ENCODE measurements around the gene TSTD2.

Gene TSTD2

DNA sequence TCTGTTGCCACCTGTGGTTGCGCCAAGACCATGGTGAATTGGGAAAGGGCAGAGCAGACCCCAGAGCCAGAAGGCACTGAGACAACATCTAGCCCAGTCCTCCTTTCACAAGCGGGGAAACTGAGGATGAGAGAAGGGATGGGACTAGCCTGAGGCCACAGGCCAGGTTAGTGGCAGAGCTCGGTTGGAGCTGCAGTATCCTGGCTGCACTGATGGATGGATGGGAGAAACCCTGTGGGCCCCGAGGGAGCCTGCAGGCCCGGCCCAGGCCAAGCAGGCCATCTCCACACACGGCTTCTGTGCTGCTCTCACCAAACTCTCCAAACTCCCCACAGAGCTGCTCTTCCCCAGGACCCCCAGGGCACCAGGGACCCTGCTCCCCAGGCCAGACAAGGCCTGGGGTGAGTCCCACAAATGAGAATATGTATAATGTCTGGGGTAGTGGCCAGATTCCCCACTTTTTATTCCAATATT, 60.2 kb downstream of the TSTD2 start:
- no peak overlapping the region for H3K4me3 ChIP-seq (ENCODE audit: control insufficient read depth, low read depth, low read length)
- DNase-seq (ENCODE audit: low read depth), result no peak
- TF ChIP-seq, protein P1, sequence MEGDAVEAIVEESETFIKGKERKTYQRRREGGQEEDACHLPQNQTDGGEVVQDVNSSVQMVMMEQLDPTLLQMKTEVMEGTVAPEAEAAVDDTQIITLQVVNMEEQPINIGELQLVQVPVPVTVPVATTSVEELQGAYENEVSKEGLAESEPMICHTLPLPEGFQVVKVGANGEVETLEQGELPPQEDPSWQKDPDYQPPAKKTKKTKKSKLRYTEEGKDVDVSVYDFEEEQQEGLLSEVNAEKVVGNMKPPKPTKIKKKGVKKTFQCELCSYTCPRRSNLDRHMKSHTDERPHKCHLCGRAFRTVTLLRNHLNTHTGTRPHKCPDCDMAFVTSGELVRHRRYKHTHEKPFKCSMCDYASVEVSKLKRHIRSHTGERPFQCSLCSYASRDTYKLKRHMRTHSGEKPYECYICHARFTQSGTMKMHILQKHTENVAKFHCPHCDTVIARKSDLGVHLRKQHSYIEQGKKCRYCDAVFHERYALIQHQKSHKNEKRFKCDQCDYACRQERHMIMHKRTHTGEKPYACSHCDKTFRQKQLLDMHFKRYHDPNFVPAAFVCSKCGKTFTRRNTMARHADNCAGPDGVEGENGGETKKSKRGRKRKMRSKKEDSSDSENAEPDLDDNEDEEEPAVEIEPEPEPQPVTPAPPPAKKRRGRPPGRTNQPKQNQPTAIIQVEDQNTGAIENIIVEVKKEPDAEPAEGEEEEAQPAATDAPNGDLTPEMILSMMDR (IDR thresholded peaks at IDR 0.05; ENCODE audit: control insufficient read depth, insufficient read depth, low read depth, low read length, missing control alignments), result no peak

GRCh38 chr9:97572196-97572891, 60.8 kb downstream of the TSTD2 start:
- no peak for DNase-seq (ENCODE audit: low read depth)
- H3K4me3 ChIP-seq (ENCODE audit: control insufficient read depth, low read depth, low read length), result no peak overlapping the region
- TF ChIP-seq, protein P1 (IDR thresholded peaks at IDR 0.05; ENCODE audit: control insufficient read depth, insufficient read depth, low read depth, low read length, missing control alignments), result no peak

DNA sequence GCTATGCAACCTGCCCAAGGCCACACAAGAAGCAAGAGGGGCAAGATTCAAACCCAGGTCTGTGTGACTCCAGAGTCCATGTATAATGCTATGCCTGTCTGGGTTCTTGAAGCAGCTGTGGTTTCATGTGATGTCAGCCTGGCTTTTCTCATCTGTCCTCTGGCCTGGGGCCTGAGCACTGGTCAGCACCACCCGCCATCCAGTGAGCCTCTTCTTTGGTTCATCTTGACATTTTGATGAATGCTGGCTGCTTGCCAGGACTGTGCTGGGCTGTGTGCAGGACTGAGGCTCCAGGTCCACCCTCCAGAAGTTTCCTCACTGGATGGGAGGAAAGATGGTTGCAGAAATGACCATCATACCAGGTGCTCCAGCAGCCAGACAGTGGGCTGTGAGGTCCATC, 61.5 kb downstream of the TSTD2 start:
- H3K4me3 ChIP-seq (ENCODE audit: control insufficient read depth, low read depth, low read length), result no peak overlapping the region
- TF ChIP-seq, protein P1 (IDR thresholded peaks at IDR 0.05; ENCODE audit: control insufficient read depth, insufficient read depth, low read depth, low read length, missing control alignments), result no peak
- no peak for DNase-seq (ENCODE audit: low read depth)

- TF ChIP-seq, protein P1 (IDR thresholded peaks at IDR 0.05; ENCODE audit: control insufficient read depth, insufficient read depth, low read depth, low read length, missing control alignments), result no peak
- no peak for DNase-seq (ENCODE audit: low read depth)
- no peak overlapping the region for H3K4me3 ChIP-seq (ENCODE audit: control insufficient read depth, low read depth, low read length)
Observed at GRCh38 chr9:97570899-97571298, 62.3 kb downstream of the TSTD2 start.

DNA sequence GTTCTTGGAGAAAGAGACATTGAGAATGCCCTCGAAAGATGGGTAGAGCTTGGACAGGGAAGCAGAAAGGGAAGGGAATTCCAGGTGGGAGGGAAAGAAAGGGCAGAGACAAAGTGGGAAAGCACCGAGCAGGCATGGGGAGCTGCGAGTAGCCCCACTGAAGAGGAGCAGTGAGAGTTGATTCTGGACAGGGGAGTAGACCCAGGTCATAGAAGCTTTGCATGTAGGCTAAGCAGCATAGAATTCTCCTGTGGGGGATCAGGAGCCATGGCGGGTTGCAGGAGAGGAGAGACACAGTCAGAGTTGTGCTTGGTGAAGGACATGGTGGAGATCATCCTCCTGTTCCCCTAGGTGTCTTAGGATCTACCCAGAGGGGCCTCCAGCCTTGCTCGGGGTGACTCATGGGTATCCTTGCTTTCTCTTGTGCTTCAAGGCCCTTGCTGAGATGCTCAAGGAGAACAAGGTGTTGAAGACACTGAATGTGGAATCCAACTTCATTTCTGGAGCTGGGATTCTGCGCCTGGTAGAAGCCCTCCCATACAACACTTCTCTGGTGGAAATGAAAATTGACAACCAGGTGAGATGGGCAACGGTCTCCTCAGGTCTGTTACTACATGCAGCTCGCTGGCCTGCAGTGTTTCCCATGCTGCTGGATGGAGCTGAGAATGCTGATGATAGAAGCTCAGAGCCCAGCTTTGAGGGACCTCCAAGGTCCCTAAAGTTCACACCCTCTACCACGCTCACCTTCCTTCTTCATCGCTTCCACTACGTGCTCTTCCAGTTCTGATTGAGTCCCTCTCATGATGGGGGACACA, 64.5 kb downstream of the TSTD2 start:
- H3K4me3 ChIP-seq (ENCODE audit: control insufficient read depth, low read depth, low read length), result no peak overlapping the region
- TF ChIP-seq, protein P1 (IDR thresholded peaks at IDR 0.05; ENCODE audit: control insufficient read depth, insufficient read depth, low read depth, low read length, missing control alignments), result no peak
- DNase-seq (ENCODE audit: low read depth), result no peak

GRCh38 chr9:97567894-97568202, 65.3 kb downstream of the TSTD2 start:
- H3K4me3 ChIP-seq (ENCODE audit: control insufficient read depth, low read depth, low read length), result no peak overlapping the region
- TF ChIP-seq, protein P1 (IDR thresholded peaks at IDR 0.05; ENCODE audit: control insufficient read depth, insufficient read depth, low read depth, low read length, missing control alignments), result no peak
- no peak for DNase-seq (ENCODE audit: low read depth)
